Tibial nerve (tissue), 4 donors: ENCODE results near the gene THSD4. TPM values are rescaled to one million over a fixed set of nuclear protein-coding genes. Genes with fewer than 3 reads are reported as not detected.
A peak's percentile ranks its signal among the peaks of the same experiment; 100 is the strongest.

Experiments
- DNase-seq, 2 donors: peaks; one replicate each; pipeline ENCODE4 v3.0.0-alpha.2; 2019; ENCODE audit warnings: low spot score in 2 of 2
- H3K27ac ChIP-seq, 4 donors: fragments of 200-600 bp; sonication (generic) in 3 of 4; one replicate each; pipeline ENCODE4 v1.5.1; 2017 to 2019; ENCODE audit warnings: mild to moderate bottlenecking in 1 of 4
- H3K27me3 ChIP-seq, 2 donors: fragments of 200-600 bp; sonication (generic) in 1 of 2; one replicate each; pipeline versions ENCODE4 v1.5.1 to v1.6.0; 2017 to 2019
- H3K36me3 ChIP-seq, 3 donors: fragments of 200-600 bp; sonication (generic); one replicate each; pipeline ENCODE4 v1.5.1; 2018 to 2019
- H3K4me1 ChIP-seq, 4 donors: fragments of 200-600 bp; sonication (generic) in 3 of 4; one replicate each; pipeline ENCODE4 v1.5.1; 2017 to 2019
- H3K4me3 ChIP-seq, 4 donors: fragments of 200-600 bp; sonication (generic) in 3 of 4; one replicate each; pipeline ENCODE4 v1.5.1; 2017 to 2019; ENCODE audit warnings: mild to moderate bottlenecking in 1 of 4, moderate library complexity in 1 of 4
- H3K9me3 ChIP-seq, 4 donors: fragments of 200-600 bp; sonication (generic) in 3 of 4; one replicate each; pipeline ENCODE4 v1.5.1; 2017 to 2019
- CTCF ChIP-seq, 5 experiments: fragments of 200-600 bp in 3 of 5; fragments of 450-650 bp in 2 of 5; sonication (generic) in 3 of 5; IDR thresholded peaks; one replicate each; pipeline ENCODE4 v1.5.1; 2016 to 2019; ENCODE audit warnings: antibody characterized with exemption in 5 of 5, mild to moderate bottlenecking in 3 of 5, moderate library complexity in 2 of 5
- EP300 ChIP-seq, 2 donors: sonication (generic); formaldehyde crosslinking; IDR thresholded peaks; one replicate each; pipeline ENCODE4 v1.6.1; 2017; ENCODE audit warnings: antibody characterized with exemption in 2 of 2, mild to moderate bottlenecking in 1 of 2
- POLR2A ChIP-seq, 2 donors: fragments of 450-650 bp; IDR thresholded peaks; one replicate each; pipeline ENCODE4 v1.6.1; 2017; ENCODE audit warnings: antibody characterized with exemption in 2 of 2, mild to moderate bottlenecking in 2 of 2, moderate library complexity in 2 of 2
- WGBS, 2 donors: methylation state at CpG; one replicate each; pipeline ENCODE4 v1.1.5; 2018; 5-methylcytosine and 5-hydroxymethylcytosine counted together
- total RNA-seq, 4 donors: library from RNA; depleted of rRNA; stranded (reverse); fragments of >200 nt; gene quantifications; one replicate each; pipeline ENCODE4 v1.1.0, GENCODE V29; 2016

THSD4 gene
- total RNA-seq, 4 donors from 2014 or later: 9.6 to 25.1 (median 21.2) TPM

- TF ChIP-seq POLR2A (IDR thresholded peaks at IDR 0.05): no peak
- Histone ChIP-seq H3K36me3 (no peaks in the 10 kb centered on the region), H3K27ac (no peak overlapping the region), H3K27me3 (no peaks in the 10 kb centered on the region), H3K4me1 (no peaks in the 10 kb centered on the region), H3K4me3 (no peak overlapping the region), H3K9me3 (peaks cover 0 to 27% (median 7%) of the 10 kb centered on the region in 4 donors)
- 86 to 91% methylated on average over 2 of the region's 2 CpGs for WGBS, 2 donors
- DNase-seq: no peak
Measured at GRCh38 chr15:71586463-71586862, 471.2 kb downstream of the THSD4 start.

GRCh38 chr15:71588746-71589145, 473.5 kb downstream of the THSD4 start:
- H3K4me1 ChIP-seq: no peaks in the 10 kb centered on the region
- H3K4me3 ChIP-seq: no peak overlapping the region
- H3K27ac ChIP-seq: no peak overlapping the region
- DNase-seq: no peak
- no peaks in the 10 kb centered on the region for H3K27me3 ChIP-seq
- no peaks in the 10 kb centered on the region for H3K36me3 ChIP-seq
- TF ChIP-seq EP300 (IDR thresholded peaks at IDR 0.05): no peak
- TF ChIP-seq CTCF (IDR thresholded peaks at IDR 0.05): no peak
- TF ChIP-seq POLR2A (IDR thresholded peaks at IDR 0.05): no peak
- H3K9me3 ChIP-seq: peaks cover 0 to 22% (median 7%) of the 10 kb centered on the region in 4 donors

GRCh38 chr15:71591057-71591456, 475.8 kb downstream of the THSD4 start:
- H3K27me3 ChIP-seq: no peaks in the 10 kb centered on the region
- no peaks in the 10 kb centered on the region for H3K36me3 ChIP-seq
- WGBS, 2 donors: 89 to 95% methylated on average over 3 of the region's 3 CpGs
- no peak for DNase-seq
- no peaks in the 10 kb centered on the region for H3K4me1 ChIP-seq
- H3K27ac ChIP-seq: no peak overlapping the region
- H3K9me3 ChIP-seq: peaks cover 0 to 8% (median 3%) of the 10 kb centered on the region in 4 donors
- H3K4me3 ChIP-seq: no peak overlapping the region
- TF ChIP-seq CTCF (IDR thresholded peaks at IDR 0.05) (no peak), POLR2A (IDR thresholded peaks at IDR 0.05) (no peak), EP300 (IDR thresholded peaks at IDR 0.05) (no peak)

GRCh38 chr15:71592203-71592602, 476.9 kb downstream of the THSD4 start:
- 82 to 83% methylated on average over 6 of the region's 6 CpGs for WGBS, 2 donors
- no peak overlapping the region for H3K27ac ChIP-seq

GRCh38 chr15:71595846-71596553, 480.7 kb downstream of the THSD4 start:
- no peaks in the 10 kb centered on the region for H3K9me3 ChIP-seq
- H3K4me3 ChIP-seq: no peak overlapping the region
- H3K27me3 ChIP-seq: no peaks in the 10 kb centered on the region
- no peaks in the 10 kb centered on the region for H3K36me3 ChIP-seq
- no peak for DNase-seq
- TF ChIP-seq CTCF (IDR thresholded peaks at IDR 0.05): no peak
- 84 to 86% methylated on average over 6 of the region's 6 CpGs for WGBS, 2 donors
- peak overlapping the region in 2 of 4 donors; percentile 74 to 82 for H3K27ac ChIP-seq
- peaks cover 0 to 31% (median 7%) of the 10 kb centered on the region in 4 donors for H3K4me1 ChIP-seq

More at GRCh38 chr15:71592203-71592602, 476.9 kb downstream of the THSD4 start:
- DNase-seq: no peak
- Histone ChIP-seq H3K9me3 (no peaks in the 10 kb centered on the region), H3K36me3 (no peaks in the 10 kb centered on the region), H3K27me3 (no peaks in the 10 kb centered on the region), H3K4me1 (peaks cover 0 to 6% (median under 1%) of the 10 kb centered on the region in 4 donors), H3K4me3 (no peak overlapping the region)
- no peak for TF ChIP-seq POLR2A (IDR thresholded peaks at IDR 0.05)
- no peak for TF ChIP-seq EP300 (IDR thresholded peaks at IDR 0.05)
- no peak for TF ChIP-seq CTCF (IDR thresholded peaks at IDR 0.05)
